DMS53 (cell line): ENCODE measurements around the gene BRWD1.
"Not testable (repeated sequence)": the region's sequence is repeated elsewhere in the genome, so short reads cannot be mapped to it uniquely, and the experiment has no call there.

Source experiments
- DNase-seq: peaks from one replicate; lab custom pipeline; 2025; lab: John Stamatoyannopoulos, UW

The BRWD1 gene

GRCh38 chr21:39173716-39174680, 139.4 kb downstream of the BRWD1 start:
- no peak for DNase-seq

GRCh38 chr21:39169906-39170305, 143.5 kb downstream of the BRWD1 start:
- no peak for DNase-seq

- no peak for DNase-seq
These were observed 144.6 kb downstream of the BRWD1 start for GRCh38 chr21:39168800-39169199.

DNA sequence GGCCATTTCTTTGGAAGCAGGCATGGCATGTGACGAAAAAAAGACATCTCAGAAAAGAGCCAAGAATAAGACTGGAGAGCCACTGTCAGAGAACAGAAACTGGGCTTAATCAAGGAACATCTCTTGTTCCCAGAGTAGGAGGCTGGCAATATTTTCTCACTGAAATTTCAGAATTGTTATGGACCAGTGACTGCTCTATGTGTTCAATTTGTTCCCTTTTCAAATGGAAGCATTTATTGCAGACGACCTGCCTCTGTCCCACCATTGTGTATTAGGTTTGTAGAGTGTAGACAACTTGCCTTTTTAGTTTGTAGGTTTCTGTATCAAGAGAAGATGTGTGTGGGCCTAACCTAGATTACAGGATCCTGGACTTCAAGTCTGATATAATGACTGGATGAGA, 148.9 kb downstream of the BRWD1 start:
- DNase-seq: no peak

DNA sequence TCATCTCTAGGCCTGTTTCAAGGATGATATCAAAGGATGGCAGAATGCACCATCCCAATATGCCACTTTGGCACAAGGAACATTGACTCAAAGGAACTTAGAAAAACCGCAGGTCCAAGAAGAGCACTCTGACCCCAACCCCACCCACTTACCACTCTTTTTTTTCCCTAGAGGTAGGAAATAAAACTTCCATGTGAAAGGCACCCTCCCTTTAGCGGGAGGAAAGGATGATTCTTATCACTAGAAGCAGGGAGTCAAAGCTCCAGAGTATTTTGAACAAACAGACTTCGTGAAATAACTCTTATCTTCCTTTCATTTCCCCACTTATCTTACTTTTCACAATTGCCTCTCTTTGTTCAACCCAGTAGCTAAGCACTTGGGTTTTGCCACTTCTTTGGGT, 152.4 kb downstream of the BRWD1 start:
- DNase-seq: no peak

DNA sequence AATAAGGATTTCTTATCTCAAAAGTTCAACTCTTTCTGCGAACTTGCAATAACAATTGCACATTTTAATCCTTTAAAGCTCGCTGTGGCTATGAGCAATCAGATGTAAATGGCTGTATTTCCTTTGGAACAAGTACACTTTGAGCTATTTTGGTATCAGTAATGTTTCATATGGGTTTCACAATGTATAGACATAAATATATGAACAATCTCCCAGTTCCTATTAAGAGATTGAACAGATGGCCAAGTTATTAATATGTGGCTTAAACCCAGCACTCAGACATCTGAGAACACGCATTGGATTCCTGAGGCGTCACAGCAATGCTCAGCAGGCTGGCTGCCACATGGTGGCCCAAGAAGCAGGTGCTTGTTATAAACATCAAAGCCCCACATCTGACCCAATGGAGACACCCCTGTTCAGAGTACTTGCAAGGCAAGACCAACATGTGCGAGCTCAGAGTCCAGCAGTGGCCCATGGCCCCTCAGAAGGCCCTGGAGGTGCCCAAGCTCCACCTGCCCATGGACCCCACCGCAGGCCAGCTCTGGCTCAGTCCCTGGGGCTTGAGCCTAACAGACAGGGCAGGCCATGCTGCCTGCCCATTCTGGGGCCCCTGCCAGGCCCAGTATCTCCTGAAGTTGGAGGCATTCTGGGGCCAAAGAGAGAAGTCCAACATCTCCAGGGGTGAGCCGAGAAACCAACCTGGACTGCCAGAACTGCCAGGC, 153.9 kb downstream of the BRWD1 start:
- DNase-seq: no peak

- DNase-seq: not testable (repeated sequence)
These were observed 156.2 kb downstream of the BRWD1 start for GRCh38 chr21:39157241-39157640.

GRCh38 chr21:39156024-39156423, 157.4 kb downstream of the BRWD1 start:
- DNase-seq: no peak

DNA sequence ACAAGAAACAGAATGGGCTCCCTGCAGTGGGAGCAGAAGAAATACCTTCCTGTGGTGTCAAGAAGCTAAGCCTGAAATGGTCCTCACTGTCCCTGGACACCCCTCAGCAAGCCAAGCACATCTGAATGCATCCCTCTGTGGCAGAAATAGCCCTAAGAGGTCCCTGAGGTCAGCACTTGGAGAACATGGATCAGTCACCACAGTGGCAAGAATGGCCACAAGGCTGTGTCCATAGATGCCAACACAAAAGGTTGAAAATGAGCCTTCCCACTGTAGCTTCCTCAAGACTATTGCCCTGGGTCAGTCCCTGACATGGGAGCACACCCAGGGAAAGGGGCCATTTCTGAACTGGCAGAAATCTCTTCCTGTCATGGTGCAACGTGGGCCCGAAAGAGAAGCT, 157.9 kb downstream of the BRWD1 start:
- no peak for DNase-seq

DNA sequence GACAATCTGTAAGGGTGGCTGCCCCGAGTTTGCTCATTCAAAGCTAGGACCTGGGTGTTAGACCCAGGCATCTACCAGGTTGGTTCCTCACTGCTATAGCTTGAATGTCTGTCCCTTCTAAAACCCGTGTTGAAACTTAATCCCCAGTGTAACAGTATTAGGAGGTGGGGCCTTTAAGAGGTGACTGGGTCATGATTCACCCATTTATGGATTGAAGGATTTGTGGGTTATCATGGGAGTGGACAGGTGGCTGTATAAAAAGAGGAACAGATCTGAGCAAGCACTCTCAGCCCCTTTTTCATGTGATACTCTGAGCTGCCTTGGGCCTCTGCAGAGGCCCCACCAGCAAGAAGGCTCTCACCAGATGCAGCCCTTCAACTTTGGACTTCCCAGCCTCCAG, 159.6 kb downstream of the BRWD1 start:
- DNase-seq: peak; percentile 57

DNA sequence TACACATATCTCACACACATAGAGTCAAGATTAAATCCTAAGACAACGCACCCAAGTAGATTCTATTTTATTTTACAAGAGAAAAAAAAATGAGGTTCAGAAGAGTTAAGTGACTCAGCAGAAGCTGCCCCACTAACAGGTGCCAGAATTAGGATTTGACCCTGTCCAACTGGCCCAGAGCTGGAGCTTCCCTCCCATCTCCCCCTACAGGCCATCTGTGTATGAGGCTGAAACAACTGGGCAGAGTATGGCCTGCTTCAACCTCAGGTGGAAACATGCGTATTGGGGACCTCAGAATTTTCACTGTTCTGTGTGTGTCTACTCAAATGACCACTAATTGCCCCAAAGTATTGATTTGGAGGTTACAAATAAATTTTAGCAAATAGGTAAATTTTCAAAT, 160.1 kb downstream of the BRWD1 start:
- peak; percentile 51 for DNase-seq

DNA sequence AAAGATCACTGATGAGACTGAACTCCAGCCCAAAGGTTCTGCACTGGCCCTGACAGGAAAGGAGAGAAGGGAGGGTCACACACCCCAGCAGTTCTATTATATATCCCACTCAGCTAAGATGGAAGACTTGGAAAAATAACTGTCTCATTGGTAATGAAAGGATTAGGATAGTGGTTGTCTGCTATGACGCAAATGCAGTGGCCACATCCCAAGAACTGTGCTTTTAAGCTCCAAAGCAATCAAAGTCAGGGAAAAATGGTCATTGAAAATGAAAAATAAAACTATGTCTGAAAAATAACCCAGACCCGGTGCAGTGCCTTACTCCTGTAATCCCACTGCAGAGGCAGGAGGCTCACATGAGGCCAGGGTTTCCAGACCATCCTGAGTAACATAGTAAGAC, 161.2 kb downstream of the BRWD1 start:
- DNase-seq: no peak

- DNase-seq: no peak
These were observed 162.6 kb downstream of the BRWD1 start for GRCh38 chr21:39150877-39151276.

DNA sequence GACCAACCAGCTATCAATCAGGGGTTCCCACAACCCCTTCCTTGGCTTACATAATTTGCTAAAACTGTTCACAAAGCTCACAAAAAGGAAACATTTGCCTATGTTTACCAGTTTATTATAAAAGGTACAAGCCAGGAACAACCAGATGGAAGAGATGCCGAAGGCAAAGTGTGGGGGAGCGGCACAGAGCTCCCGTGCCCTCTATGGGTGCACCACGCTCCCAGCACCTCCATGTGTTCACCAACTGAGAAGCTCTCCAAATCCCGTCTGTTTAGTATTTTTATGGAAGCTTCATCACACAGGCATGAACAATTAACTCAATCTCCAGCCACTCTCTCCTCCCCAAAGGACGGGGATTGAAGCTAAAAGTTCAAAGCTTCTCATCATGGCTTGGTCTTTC, 163.1 kb downstream of the BRWD1 start:
- no peak for DNase-seq

DNA sequence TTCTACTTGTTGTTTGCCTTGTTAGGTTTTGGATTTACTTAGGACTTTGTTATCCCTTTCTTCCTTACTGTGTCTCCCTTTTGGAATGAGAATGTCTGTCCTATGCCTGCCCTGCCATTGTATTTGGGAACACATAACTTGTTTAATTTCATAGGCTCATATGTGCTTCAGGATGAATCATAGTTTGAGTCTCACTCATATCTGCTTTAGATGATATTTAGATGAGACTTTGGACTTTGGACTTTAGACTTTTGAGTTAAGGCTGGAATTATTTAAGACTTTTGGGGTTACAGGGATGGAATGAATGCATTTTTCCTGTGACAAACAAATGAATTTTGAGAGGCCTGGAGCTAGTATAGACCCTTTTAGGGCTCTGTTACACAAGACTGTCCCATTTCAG, 163.6 kb downstream of the BRWD1 start:
- DNase-seq: peak; percentile 18

GRCh38 chr21:39148975-39149374, 164.5 kb downstream of the BRWD1 start:
- DNase-seq: no peak

GRCh38 chr21:39144191-39144590, 169.2 kb downstream of the BRWD1 start:
- DNase-seq: peak; percentile 4

DNA sequence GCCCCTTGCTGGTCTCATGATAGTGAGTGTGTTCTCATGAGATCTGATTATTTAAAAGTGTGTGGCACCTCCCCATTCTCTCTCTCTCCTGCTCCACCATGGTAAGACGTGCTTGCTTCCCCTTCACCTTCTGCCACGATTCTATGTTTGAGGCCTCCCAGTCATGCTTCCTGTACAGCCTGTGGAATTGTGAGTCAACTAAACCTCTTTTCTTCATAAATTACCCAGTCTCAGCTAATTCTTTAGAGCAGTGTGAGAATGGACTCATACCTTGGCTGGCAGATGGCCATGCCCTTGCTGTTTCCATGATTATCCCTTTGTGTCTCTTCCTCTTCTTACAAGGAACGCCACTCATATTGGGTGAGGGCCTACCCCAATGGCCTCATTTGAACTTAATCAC, 170.5 kb downstream of the BRWD1 start:
- no peak for DNase-seq

DNA sequence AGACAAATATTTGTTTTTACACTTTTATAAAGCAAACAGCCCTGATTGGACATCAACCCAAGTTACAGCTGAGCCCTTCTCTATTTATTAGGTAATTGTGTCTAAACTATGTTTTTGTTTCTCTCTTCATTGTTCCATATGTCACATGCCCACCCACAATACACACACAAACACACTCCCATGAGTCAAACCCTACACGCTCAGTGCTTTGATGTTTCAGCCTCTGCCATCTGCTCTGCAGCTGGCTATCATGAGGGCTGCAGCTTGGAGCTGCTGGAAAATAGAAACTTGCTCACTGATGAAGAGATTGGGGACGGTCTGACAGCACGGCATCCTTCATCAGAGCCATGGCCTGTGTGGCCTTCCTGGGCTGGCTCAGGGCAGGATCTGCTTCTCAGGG, 171.9 kb downstream of the BRWD1 start:
- DNase-seq: peak; percentile 87

- peak; percentile 41 for DNase-seq
These were observed 175.9 kb downstream of the BRWD1 start for GRCh38 chr21:39137248-39138178.

- no peak for DNase-seq
These were observed 176.7 kb downstream of the BRWD1 start for GRCh38 chr21:39136711-39137110.

DNA sequence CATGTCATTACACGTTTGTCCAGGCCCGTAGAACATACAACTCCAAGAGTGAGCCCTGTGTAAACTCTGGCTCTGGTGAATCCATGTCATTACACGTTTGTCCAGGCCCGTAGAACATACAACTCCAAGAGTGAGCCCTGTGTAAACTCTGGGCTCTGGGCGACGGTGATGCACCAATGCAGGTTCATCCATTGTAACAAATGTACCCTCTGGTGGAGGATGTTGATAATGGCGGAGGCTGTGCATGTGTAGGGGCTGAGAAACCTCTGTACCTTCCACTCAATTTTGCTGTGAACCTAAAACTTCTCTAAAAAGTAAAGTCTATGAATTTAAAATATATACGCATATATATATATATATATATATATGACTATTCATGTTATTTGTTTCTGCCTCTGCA, 177.3 kb downstream of the BRWD1 start:
- DNase-seq: peak; percentile 69
